ENCODE measurements around the gene ZNF679.
"Not testable (repeated sequence)": the region's sequence is repeated elsewhere in the genome, so short reads cannot be mapped to it uniquely, and the experiment has no call there.

ZNF679 gene

GRCh38 chr7:64228174-64228573 is at the start of gene ZNF679:
Gene ZNF679, plus strand, starts transcription at chr7:64228474. Its CDS starts 20,644 bp downstream, at chr7:64249118.
- in situ Hi-C loops (cut with HindIII; ENCODE audit: low sequenced_read_pairs), result not testable (repeated sequence)

GRCh38 chr7:64180989-64181388 is 47.3 kb upstream of the ZNF679 start:
- in situ Hi-C loops (cut with HindIII; ENCODE audit: low sequenced_read_pairs), result no loop called here

- in situ Hi-C loops (cut with HindIII; ENCODE audit: low sequenced_read_pairs), result no loop called here
Measured at GRCh38 chr7:64181586-64181985, 46.7 kb upstream of the ZNF679 start.

- in situ Hi-C loops (cut with HindIII; ENCODE audit: low sequenced_read_pairs), result no loop called here
Measured at GRCh38 chr7:64182036-64182790, 46.1 kb upstream of the ZNF679 start.

GRCh38 chr7:64183126-64183742 is 45.0 kb upstream of the ZNF679 start:
- in situ Hi-C loops (cut with HindIII; ENCODE audit: low sequenced_read_pairs), result no loop called here

GRCh38 chr7:64183827-64184372 is 44.4 kb upstream of the ZNF679 start:
- in situ Hi-C loops (cut with HindIII; ENCODE audit: low sequenced_read_pairs), result no loop called here

- in situ Hi-C loops (cut with HindIII; ENCODE audit: low sequenced_read_pairs), result no loop called here
Measured at GRCh38 chr7:64184376-64184775, 43.9 kb upstream of the ZNF679 start.

GRCh38 chr7:64187408-64187807 is 40.9 kb upstream of the ZNF679 start:
- in situ Hi-C loops (cut with HindIII; ENCODE audit: low sequenced_read_pairs), result no loop called here

- in situ Hi-C loops (cut with HindIII; ENCODE audit: low sequenced_read_pairs), result no loop called here
Measured at GRCh38 chr7:64192148-64192704, 36.0 kb upstream of the ZNF679 start.

- in situ Hi-C loops (cut with HindIII; ENCODE audit: low sequenced_read_pairs), result no loop called here
Measured at GRCh38 chr7:64192775-64193174, 35.5 kb upstream of the ZNF679 start.

- in situ Hi-C loops (cut with HindIII; ENCODE audit: low sequenced_read_pairs), result no loop called here
Measured at GRCh38 chr7:64206903-64207302, 21.4 kb upstream of the ZNF679 start, which contains the start of gene ZNF735. Gene ZNF735, plus strand, starts transcription at chr7:64207203. Its CDS starts 0 bp downstream, at chr7:64207203.

- in situ Hi-C loops (cut with HindIII; ENCODE audit: low sequenced_read_pairs), result not testable (repeated sequence)
Measured at GRCh38 chr7:64219710-64220298, 8.5 kb upstream of the ZNF679 start.

GRCh38 chr7:64223366-64223765 is 4.9 kb upstream of the ZNF679 start:
- in situ Hi-C loops (cut with HindIII; ENCODE audit: low sequenced_read_pairs), result no loop called here

GRCh38 chr7:64266341-64266919 is 38.2 kb downstream of the ZNF679 start:
- in situ Hi-C loops (cut with HindIII; ENCODE audit: low sequenced_read_pairs), result no loop called here

GRCh38 chr7:64277630-64278029 is 49.4 kb downstream of the ZNF679 start:
- in situ Hi-C loops (cut with HindIII; ENCODE audit: low sequenced_read_pairs), result no loop called here

GRCh38 chr7:64294701-64295420 is 66.6 kb downstream of the ZNF679 start:
- in situ Hi-C loops (cut with HindIII; ENCODE audit: low sequenced_read_pairs), result no loop called here

GRCh38 chr7:64297418-64297817 is 69.1 kb downstream of the ZNF679 start:
- in situ Hi-C loops (cut with HindIII; ENCODE audit: low sequenced_read_pairs), result not testable (repeated sequence)

GRCh38 chr7:64300641-64301405 is 72.5 kb downstream of the ZNF679 start:
- in situ Hi-C loops (cut with HindIII; ENCODE audit: low sequenced_read_pairs), result no loop called here

GRCh38 chr7:64307254-64308015 is 79.2 kb downstream of the ZNF679 start:
- in situ Hi-C loops (cut with HindIII; ENCODE audit: low sequenced_read_pairs), result no loop called here

Data from endothelial cell of hepatic sinusoid (primary cell).